H1 (cell line): ENCODE measurements around the gene DPF3. TPM values are rescaled to one million over a fixed set of nuclear protein-coding genes. Genes with fewer than 3 reads are reported as not detected.

Source experiments
- CTCF ChIA-PET: fragments of 300-600 bp; sonication (Branson Sonifier 250); formaldehyde crosslinking; loops from one replicate; lab custom pipeline; 2021; ENCODE audit not compliant: partially characterized antibody; lab: Charles Lee
- POLR2A ChIA-PET: fragments of 300-600 bp; sonication (Branson Sonifier 250); formaldehyde crosslinking; loops from one replicate; lab custom pipeline; 2021; ENCODE audit warnings: inconsistent platforms; ENCODE audit not compliant: partially characterized antibody; lab: Charles Lee
- DNase-seq, 2 experiments: peaks; one replicate each; pipeline versions ENCODE4 v3.0.0 to v3.0.0-alpha.2; 2010 to 2022; ENCODE audit warnings: low spot score in 2 of 2, low read depth in 1 of 2, mixed read lengths in 1 of 2
- FAIRE-seq: peaks from 2 replicates; lab custom pipeline; 2011; peaks lifted over from hg19 to GRCh38; lab: Jason Lieb, UNC
- H2AFZ ChIP-seq: 2 replicates; pipeline ENCODE4 v1.8.1; 2012; ENCODE audit warnings: low read length, inconsistent platforms
- H2AK5ac ChIP-seq: 2 replicates; pipeline ENCODE4 v1.6.1; 2013; ENCODE audit warnings: low read depth, low read length
- H2BK120ac ChIP-seq: replicated peaks from 2 replicates; pipeline ENCODE3; 2013; ENCODE audit warnings: low read depth, low read length, inconsistent platforms
- H2BK12ac ChIP-seq: 2 replicates; pipeline ENCODE4 v1.6.1; 2013; ENCODE audit warnings: low read depth, low read length
- H2BK15ac ChIP-seq: 2 replicates; pipeline ENCODE4 v1.6.1; 2013; ENCODE audit warnings: low read length
- H2BK20ac ChIP-seq: 2 replicates; pipeline ENCODE4 v1.6.1; 2013; ENCODE audit warnings: low read length
- H2BK5ac ChIP-seq: 2 replicates; pipeline ENCODE4 v1.6.1; 2013; ENCODE audit warnings: low read depth, low read length
- H3K14ac ChIP-seq: 2 replicates; pipeline ENCODE4 v1.6.1; 2013; ENCODE audit warnings: inconsistent platforms; ENCODE audit not compliant: insufficient read length
- H3K18ac ChIP-seq: 2 replicates; pipeline ENCODE4 v1.6.1; 2013; ENCODE audit warnings: low read length; ENCODE audit errors: extremely low read depth
- H3K23ac ChIP-seq: 2 replicates; pipeline ENCODE4 v1.6.1; 2013; ENCODE audit warnings: inconsistent platforms; ENCODE audit not compliant: insufficient read length
- H3K23me2 ChIP-seq: 2 replicates; pipeline ENCODE4 v1.6.1; 2013; ENCODE audit warnings: low read depth, low read length
- H3K27ac ChIP-seq: 2 replicates; pipeline ENCODE4 v1.6.1; 2011; ENCODE audit warnings: low read depth, low read length, inconsistent platforms
- H3K27me3 ChIP-seq, 4 experiments: replicated peaks in 1 of 4; 1 replicate in 1 of 4; 2 replicates in 3 of 4; pipeline versions ENCODE4 v1.6.1 to v1.8.1; 2011 to 2013; ENCODE audit warnings: low read length in 3 of 4, mild to moderate bottlenecking in 3 of 4, inconsistent platforms in 2 of 4, mixed read lengths in 2 of 4, moderate library complexity in 1 of 4; ENCODE audit not compliant: control insufficient read depth in 3 of 4, insufficient read depth in 3 of 4; ENCODE audit errors: extremely low read depth in 1 of 4
- H3K36me3 ChIP-seq, 4 experiments: 2 replicates each; pipeline versions ENCODE4 v1.6.1 to v1.8.1; 2011 to 2013; ENCODE audit warnings: mild to moderate bottlenecking in 4 of 4, low read length in 3 of 4, moderate library complexity in 2 of 4, control low read depth in 1 of 4, inconsistent platforms in 1 of 4; ENCODE audit not compliant: insufficient read depth in 4 of 4, control insufficient read depth in 2 of 4
- H3K4ac ChIP-seq: replicated peaks from 2 replicates; pipeline ENCODE3; 2013; ENCODE audit warnings: low read length, low read depth, mixed read lengths, inconsistent platforms; ENCODE audit not compliant: insufficient read length
- H3K4me1 ChIP-seq, 4 experiments: replicated peaks in 1 of 4; 1 replicate in 1 of 4; 2 replicates in 3 of 4; pipeline versions ENCODE4 v1.6.1 to v1.8.1; 2011 to 2013; ENCODE audit warnings: low read length in 3 of 4, inconsistent platforms in 2 of 4, mixed read lengths in 1 of 4; ENCODE audit not compliant: insufficient read depth in 4 of 4, control insufficient read depth in 3 of 4
- H3K4me2 ChIP-seq, 2 experiments: 2 replicates each; pipeline versions ENCODE4 v1.6.1 to v1.8.1; 2011 to 2013; ENCODE audit warnings: low read depth in 2 of 2, low read length in 2 of 2, control low read depth in 1 of 2, inconsistent platforms in 1 of 2, mild to moderate bottlenecking in 1 of 2; ENCODE audit not compliant: insufficient read depth in 1 of 2
- H3K4me3 ChIP-seq, 4 experiments: fragments of 200-600, 300-600 bp in 1 of 4; sonication (generic), shearing (Covaris generic), sonication (Bioruptor Twin) in 1 of 4; 2 replicates each; pipeline versions ENCODE4 v1.5.1 to v1.8.1; 2011 to 2016; ENCODE audit warnings: low read length in 4 of 4, low read depth in 3 of 4, control low read depth in 2 of 4, inconsistent platforms in 2 of 4, mild to moderate bottlenecking in 2 of 4, mixed read lengths in 1 of 4, moderate library complexity in 1 of 4; ENCODE audit not compliant: insufficient read depth in 2 of 4; ENCODE audit errors: extremely low read depth in 1 of 4
- H3K56ac ChIP-seq: replicated peaks from 2 replicates; pipeline ENCODE3; 2013; ENCODE audit warnings: low read depth, mild to moderate bottlenecking, mixed read lengths, low read length, inconsistent platforms; ENCODE audit not compliant: insufficient read length
- H3K79me1 ChIP-seq: 2 replicates; pipeline ENCODE4 v1.6.1; 2013; ENCODE audit warnings: low read depth, low read length, control low read depth
- H3K79me2 ChIP-seq, 2 experiments: 2 replicates each; pipeline versions ENCODE4 v1.6.1 to v1.8.1; 2012 to 2013; ENCODE audit warnings: low read length in 2 of 2, mild to moderate bottlenecking in 2 of 2, inconsistent platforms in 1 of 2; ENCODE audit not compliant: insufficient read depth in 2 of 2, control insufficient read depth in 1 of 2
- H3K9ac ChIP-seq, 4 experiments: replicated peaks in 1 of 4; 1 replicate in 1 of 4; 2 replicates in 3 of 4; pipeline versions ENCODE4 v1.6.1 to v1.8.1; 2011 to 2013; ENCODE audit warnings: low read depth in 3 of 4, low read length in 3 of 4, control low read depth in 2 of 4, mild to moderate bottlenecking in 2 of 4, moderate library complexity in 2 of 4, inconsistent platforms in 1 of 4; ENCODE audit errors: extremely low read depth in 1 of 4
- H3K9me3 ChIP-seq, 2 experiments: 2 replicates each; pipeline versions ENCODE4 v1.6.1 to v1.8.1; 2012 to 2013; ENCODE audit warnings: mild to moderate bottlenecking in 2 of 2, moderate library complexity in 2 of 2, control low read depth in 1 of 2, inconsistent platforms in 1 of 2, low read depth in 1 of 2, low read length in 1 of 2, mixed read lengths in 1 of 2; ENCODE audit not compliant: insufficient read depth in 2 of 2
- H4K20me1 ChIP-seq, 2 experiments: replicated peaks in 1 of 2; 2 replicates each; pipeline versions ENCODE3 to v1.8.1; 2011 to 2013; ENCODE audit warnings: inconsistent platforms in 2 of 2, low read length in 2 of 2, mild to moderate bottlenecking in 1 of 2; ENCODE audit not compliant: insufficient read depth in 2 of 2, control insufficient read depth in 1 of 2
- H4K5ac ChIP-seq: 2 replicates; pipeline ENCODE4 v1.6.1; 2013; ENCODE audit warnings: low read length, low read depth, mixed read lengths, inconsistent platforms; ENCODE audit not compliant: insufficient read length
- H4K8ac ChIP-seq: 2 replicates; pipeline ENCODE4 v1.8.0; 2013; ENCODE audit warnings: mild to moderate bottlenecking, moderate library complexity, low read length, inconsistent platforms; ENCODE audit not compliant: insufficient read depth; ENCODE audit errors: extremely low read depth
- H4K91ac ChIP-seq: replicated peaks from 2 replicates; pipeline ENCODE3; 2013; ENCODE audit warnings: low read length, mixed read lengths, inconsistent platforms; ENCODE audit not compliant: insufficient read length
- CBX8 ChIP-seq: fragments of 300-800, 300-1000 bp; sonication (generic); IDR thresholded peaks from 2 replicates; pipeline ENCODE4 v1.7.1; 2016; ENCODE audit warnings: low read depth, low read length, borderline replicate concordance
- CHD1 ChIP-seq: IDR thresholded peaks from 2 replicates; pipeline ENCODE4 v1.6.1; 2012; ENCODE audit warnings: low read depth, low read length, improper control_type of control experiment
- RXRA ChIP-seq: IDR thresholded peaks from 2 replicates; pipeline ENCODE4 v1.6.1; 2011; ENCODE audit warnings: low read depth, mild to moderate bottlenecking, low read length, moderate library complexity; ENCODE audit not compliant: insufficient read depth
- YY1 ChIP-seq: IDR thresholded peaks from 2 replicates; pipeline ENCODE4 v1.6.1; 2011; ENCODE audit warnings: low read depth, mild to moderate bottlenecking, low read length
- WGBS, 2 experiments: shearing (Covaris generic) in 1 of 2; methylation state at CpG; one replicate each; pipeline versions ENCODE4 v1.1.6 to v1.1.7; 2013 to 2015; ENCODE audit warnings: low lambda C conversion rate in 2 of 2, mixed read lengths in 2 of 2, inconsistent platforms in 1 of 2, low coverage in 1 of 2, missing lambda C conversion rate in 1 of 2; ENCODE audit not compliant: insufficient replicate concordance in 2 of 2, insufficient coverage in 1 of 2, insufficient read length in 1 of 2; ENCODE audit errors: extremely low coverage in 1 of 2, missing lambda C conversion rate in 1 of 2; 5-methylcytosine and 5-hydroxymethylcytosine counted together
- polyA plus RNA-seq, 7 experiments: library from polyadenylated mRNA; depleted of rRNA in 3 of 7; stranded (reverse) in 5 of 7; unstranded in 2 of 7; fragments of >200 nt in 5 of 7; fragments of 200-250 nt in 2 of 7; gene quantifications; 1 replicate in 5 of 7; 2 replicates in 1 of 7; 4 replicates in 1 of 7; pipeline versions ENCODE4 v1.2.1 to v1.2.3, GENCODE V29; 2011 to 2013; ENCODE audit warnings: missing spikeins in 2 of 7, mixed read lengths in 2 of 7
- total RNA-seq: library from RNA; stranded (reverse); fragmentation: NEBNext Ultra II Directional; extraction: Animal tissue kit (Norgen Biotek cat#: 25700); gene quantifications from 2 replicates; pipeline ENCODE4 v1.2.1, GENCODE V29; 2021

Gene DPF3
- total and polyA plus RNA-seq, 2 of the 8 experiments (the other 6 are each of a cell fraction or from before 2014, with no cell fraction given), result 0.19 TPM; not detected in 1

GRCh38 chr14:72929316-72930080 is 35.6 kb upstream of the DPF3 start:
- Histone ChIP-seq H3K23ac (no peak overlapping the region), H2BK120ac (no peak overlapping the region), H3K79me1 (peaks cover 4% of the 10 kb centered on the region; the same call in 1 of the 2 replicates), H3K9me3 (no peaks in the 10 kb centered on the region), H3K9ac (no peak overlapping the region), H2AK5ac (no peak overlapping the region), H3K4ac (no peak overlapping the region), H3K4me1 (peaks cover 0 to 5% (median 2%) of the 10 kb centered on the region in 4 experiments; a peak in 5 of 7 replicates), H3K56ac (no peak overlapping the region), H3K4me3 (no peak overlapping the region), H3K27ac (no peak overlapping the region), H3K4me2 (no peak overlapping the region; a peak in 1 of 4 replicates), H4K8ac (no peak overlapping the region), H4K91ac (no peak overlapping the region), H3K14ac (no peak overlapping the region), H3K23me2 (peaks cover 11% of the 10 kb centered on the region), H3K36me3 (no peaks in the 10 kb centered on the region; a peak in 1 of 8 replicates), H4K5ac (no peak overlapping the region), H2AFZ (no peak overlapping the region), H2BK12ac (no peak overlapping the region), H2BK20ac (no peak overlapping the region), H3K79me2 (peaks cover 0 to 14% of the 10 kb centered on the region in 2 experiments; a peak in 2 of 4 replicates), H4K20me1 (no peaks in the 10 kb centered on the region), H2BK15ac (no peak overlapping the region), H2BK5ac (no peak overlapping the region; the same call in 1 of the 2 replicates), H3K27me3 (peaks cover 0 to 9% (median 8%) of the 10 kb centered on the region in 4 experiments; a peak in 5 of 7 replicates), H3K18ac (no peak overlapping the region)
- ChIA-PET POLR2A (no interaction called here), CTCF (interaction anchor here (2.0 kb wide), 1 partner anchor 19 kb away, joined by 16 read pairs; no protein-coding TSS in a partner anchor)
- DNase-seq (no peak), FAIRE-seq (no peak)
- 90% methylated on average over 43 of the region's 43 CpGs; no CpG with 5 or more reads in 1 of the 2 experiments for WGBS, 2 experiments
- TF ChIP-seq CBX8 (no peak), CHD1 (no peak), YY1 (no peak), RXRA (no peak)
